ENCODE measurements around the gene PITPNC1.
"Not testable (repeated sequence)": the region's sequence is repeated elsewhere in the genome, so short reads cannot be mapped to it uniquely, and the experiment has no call there.

DNA sequence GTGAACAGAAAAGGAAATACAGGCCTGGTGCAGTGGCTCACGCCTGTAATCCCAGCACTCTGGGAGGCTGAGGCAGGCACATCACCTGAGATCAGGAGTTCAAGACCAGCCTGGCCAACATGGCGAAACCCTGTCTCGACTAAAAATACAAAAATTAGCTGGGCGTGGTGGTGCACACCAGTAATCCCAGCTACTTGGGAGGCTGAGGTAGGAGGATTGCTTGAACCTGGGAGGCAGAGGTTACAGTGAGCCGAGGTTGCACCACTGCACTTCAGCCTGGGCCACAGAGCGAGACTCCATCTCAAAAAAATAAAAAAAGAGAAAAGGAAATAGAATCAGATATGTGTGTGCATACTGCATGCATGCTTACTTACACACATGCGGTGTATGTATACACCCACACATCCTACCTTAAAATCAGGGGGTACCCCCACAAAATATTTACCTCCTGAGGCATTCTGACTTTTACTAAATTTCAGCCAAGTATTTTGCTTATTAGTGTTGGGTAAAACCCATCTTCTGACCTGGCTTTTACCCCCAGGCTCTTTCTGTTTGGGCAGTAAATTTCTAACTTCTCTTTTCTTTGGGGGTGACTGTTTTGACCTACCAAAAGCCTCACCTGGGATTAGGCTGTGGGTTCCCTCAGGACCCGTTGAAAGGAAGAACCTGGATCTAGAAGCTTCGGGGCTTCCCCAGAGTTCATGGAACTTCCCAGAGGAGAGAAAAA lies 201.8 kb downstream of the PITPNC1 start:
- TF ChIP-seq CTCF, POLR2A (IDR thresholded peaks at IDR 0.05): not testable (repeated sequence)

Measured in suprapubic skin (tissue), 3 donors.